HEK293 (cell line): ENCODE data around the gene CACNA1C.

Experiments used
- CTCF ChIA-PET: fragments of 350-600 bp; formaldehyde crosslinking; extraction: SDS; loops from one replicate; lab custom pipeline; 2021; ENCODE audit warnings: antibody characterized with exemption; lab: Yijun Ruan, JAX
- POLR2A ChIA-PET: fragments of 300-600 bp; formaldehyde crosslinking; extraction: SDS; loops from one replicate; lab custom pipeline; 2020; ENCODE audit warnings: antibody characterized with exemption, inconsistent platforms; lab: Yijun Ruan, JAX
- H3K27ac ChIP-seq: fragments of 200-500 bp; sonication (Bioruptor generic); 2 replicates; pipeline ENCODE4 v1.5.1; 2014; ENCODE audit warnings: low read depth, low read length, control low read depth, inconsistent platforms; ENCODE audit errors: extremely low read depth
- H3K36me3 ChIP-seq, 2 experiments: fragments of 200-500 bp in 1 of 2; sonication (Bioruptor generic) in 1 of 2; 1 replicate in 1 of 2; 2 replicates in 1 of 2; pipeline ENCODE4 v1.5.1; 2014 to 2017; ENCODE audit warnings: inconsistent platforms in 2 of 2, low read length in 2 of 2; ENCODE audit not compliant: control insufficient read depth in 2 of 2, insufficient read depth in 1 of 2
- H3K4me1 ChIP-seq: fragments of 200-500 bp; sonication (Bioruptor generic); 2 replicates; pipeline ENCODE4 v1.5.1; 2014; ENCODE audit warnings: mild to moderate bottlenecking, low read length, inconsistent platforms; ENCODE audit not compliant: control insufficient read depth, insufficient read depth
- H3K4me3 ChIP-seq: 2 replicates; pipeline ENCODE4 v1.5.1; 2011; ENCODE audit warnings: low read depth, mild to moderate bottlenecking, control low read depth, low read length, moderate library complexity
- H3K9me3 ChIP-seq: fragments of 200-500 bp; sonication (Bioruptor generic); 2 replicates; pipeline ENCODE4 v1.5.1; 2014; ENCODE audit warnings: low read depth, low read length, inconsistent platforms; ENCODE audit not compliant: control insufficient read depth, insufficient read depth
- BCL11B ChIP-seq: fragments of 450-650 bp; formaldehyde crosslinking; IDR thresholded peaks from 2 replicates; pipeline ENCODE4 v1.5.1; 2016; ENCODE audit warnings: low read depth, missing biosample characterization, missing genetic modification characterization
- GLIS2 ChIP-seq: fragments of 450-650 bp; formaldehyde crosslinking; IDR thresholded peaks from 2 replicates; pipeline ENCODE4 v1.5.1; 2016; ENCODE audit warnings: missing biosample characterization, missing genetic modification characterization
- KLF1 ChIP-seq: fragments of 450-650 bp; formaldehyde crosslinking; IDR thresholded peaks from 2 replicates; pipeline ENCODE4 v1.5.1; 2016; ENCODE audit warnings: missing biosample characterization, missing genetic modification characterization
- KLF9 ChIP-seq: fragments of 450-650 bp; formaldehyde crosslinking; IDR thresholded peaks from 2 replicates; pipeline ENCODE4 v1.5.1; 2016; ENCODE audit warnings: missing biosample characterization, missing genetic modification characterization, low read depth
- PRDM6 ChIP-seq: fragments of 450-650 bp; formaldehyde crosslinking; IDR thresholded peaks from 2 replicates; pipeline ENCODE4 v1.5.1; 2017; ENCODE audit warnings: missing biosample characterization, missing genetic modification characterization
- SP2 ChIP-seq: fragments of 450-650 bp; formaldehyde crosslinking; IDR thresholded peaks from 2 replicates; pipeline ENCODE4 v1.5.1; 2016; ENCODE audit warnings: missing biosample characterization, missing genetic modification characterization
- ZFP3 ChIP-seq: fragments of 450-650 bp; formaldehyde crosslinking; IDR thresholded peaks from 2 replicates; pipeline ENCODE4 v1.5.1; 2016; ENCODE audit warnings: low read depth, missing biosample characterization, missing genetic modification characterization
- ZFP69B ChIP-seq: fragments of 450-650 bp; formaldehyde crosslinking; IDR thresholded peaks from 2 replicates; pipeline ENCODE4 v1.5.1; 2016; ENCODE audit warnings: missing biosample characterization, missing genetic modification characterization
- ZNF112 ChIP-seq: fragments of 450-650 bp; formaldehyde crosslinking; IDR thresholded peaks from 2 replicates; pipeline ENCODE4 v1.5.0; 2017; ENCODE audit warnings: missing biosample characterization, missing genetic modification characterization
- ZNF121 ChIP-seq: fragments of 450-650 bp; formaldehyde crosslinking; IDR thresholded peaks from 2 replicates; pipeline ENCODE4 v1.5.1; 2016; ENCODE audit warnings: missing biosample characterization, missing genetic modification characterization
- ZNF202 ChIP-seq: fragments of 450-650 bp; formaldehyde crosslinking; IDR thresholded peaks from 2 replicates; pipeline ENCODE4 v1.5.1; 2016; ENCODE audit warnings: missing biosample characterization, missing genetic modification characterization, borderline replicate concordance
- ZNF248 ChIP-seq: fragments of 450-650 bp; formaldehyde crosslinking; IDR thresholded peaks from 2 replicates; pipeline ENCODE4 v1.5.1; 2017; ENCODE audit warnings: missing biosample characterization, missing genetic modification characterization
- ZNF266 ChIP-seq: fragments of 450-650 bp; formaldehyde crosslinking; IDR thresholded peaks from 2 replicates; pipeline ENCODE4 v1.5.1; 2016; ENCODE audit warnings: missing biosample characterization, missing genetic modification characterization, low read depth
- ZNF311 ChIP-seq: fragments of 450-650 bp; formaldehyde crosslinking; IDR thresholded peaks from 2 replicates; pipeline ENCODE4 v1.5.1; 2017; ENCODE audit warnings: missing biosample characterization, missing genetic modification characterization, borderline replicate concordance
- ZNF354C ChIP-seq: fragments of 450-650 bp; formaldehyde crosslinking; IDR thresholded peaks from 2 replicates; pipeline ENCODE4 v1.5.1; 2016; ENCODE audit warnings: missing biosample characterization, missing genetic modification characterization, low read depth, borderline replicate concordance
- ZNF426 ChIP-seq: fragments of 450-650 bp; formaldehyde crosslinking; IDR thresholded peaks from 2 replicates; pipeline ENCODE4 v1.5.1; 2017; ENCODE audit warnings: missing biosample characterization, missing genetic modification characterization, mild to moderate bottlenecking, inconsistent platforms, moderate library complexity
- ZNF473 ChIP-seq: fragments of 450-650 bp; formaldehyde crosslinking; IDR thresholded peaks from 2 replicates; pipeline ENCODE4 v1.5.1; 2017; ENCODE audit warnings: missing biosample characterization, missing genetic modification characterization
- ZNF529 ChIP-seq: fragments of 450-650 bp; formaldehyde crosslinking; IDR thresholded peaks from 2 replicates; pipeline ENCODE4 v1.5.1; 2017; ENCODE audit warnings: missing genetic modification characterization, missing biosample characterization; ENCODE audit not compliant: insufficient replicate concordance
- ZNF544 ChIP-seq: fragments of 450-650 bp; formaldehyde crosslinking; IDR thresholded peaks from 2 replicates; pipeline ENCODE4 v1.5.0; 2017; ENCODE audit warnings: missing biosample characterization, missing genetic modification characterization
- ZNF549 ChIP-seq: fragments of 450-650 bp; IDR thresholded peaks from 2 replicates; pipeline ENCODE4 v1.5.1; 2018; ENCODE audit warnings: missing biosample characterization, missing genetic modification characterization, mild to moderate bottlenecking, inconsistent platforms, moderate library complexity
- ZNF610 ChIP-seq: fragments of 450-650 bp; formaldehyde crosslinking; IDR thresholded peaks from 2 replicates; pipeline ENCODE4 v1.5.1; 2016; ENCODE audit warnings: missing biosample characterization, missing genetic modification characterization, borderline replicate concordance
- ZNF621 ChIP-seq: fragments of 450-650 bp; formaldehyde crosslinking; IDR thresholded peaks from 2 replicates; pipeline ENCODE4 v1.5.1; 2017; ENCODE audit warnings: missing biosample characterization, missing genetic modification characterization
- ZNF645 ChIP-seq: fragments of 450-650 bp; formaldehyde crosslinking; IDR thresholded peaks from 2 replicates; pipeline ENCODE4; 2016; ENCODE audit warnings: missing biosample characterization, missing genetic modification characterization
- ZNF654 ChIP-seq: fragments of 450-650 bp; formaldehyde crosslinking; IDR thresholded peaks from 2 replicates; pipeline ENCODE4 v1.5.1; 2016; ENCODE audit warnings: low read depth, missing biosample characterization, missing genetic modification characterization
- ZNF747 ChIP-seq: fragments of 450-650 bp; formaldehyde crosslinking; IDR thresholded peaks from 2 replicates; pipeline ENCODE4 v1.5.1; 2016; ENCODE audit warnings: missing biosample characterization, missing genetic modification characterization
- ZNF76 ChIP-seq: fragments of 450-650 bp; formaldehyde crosslinking; IDR thresholded peaks from 2 replicates; pipeline ENCODE4; 2016; ENCODE audit warnings: low read depth, missing biosample characterization, missing genetic modification characterization, borderline replicate concordance
- ZSCAN4 ChIP-seq: fragments of 450-650 bp; formaldehyde crosslinking; IDR thresholded peaks from 2 replicates; pipeline ENCODE4 v1.5.1; 2017; ENCODE audit warnings: missing biosample characterization, missing genetic modification characterization

CACNA1C gene

GRCh38 chr12:2151391-2151790, 98.6 kb downstream of the CACNA1C start:
- ChIA-PET POLR2A (no interaction called here), CTCF (no interaction called here)
- Histone ChIP-seq H3K4me3 (no peak overlapping the region), H3K27ac (no peak overlapping the region), H3K4me1 (no peaks in the 10 kb centered on the region)
- TF ChIP-seq ZNF549 (tag by site-specific recombination) (no peak), ZNF654 (tag by site-specific recombination) (no peak), ZNF426 (tag by site-specific recombination) (no peak), ZNF202 (no peak), ZNF112 (tag by site-specific recombination) (no peak), ZNF76 (no peak), ZNF621 (tag by site-specific recombination) (no peak), ZNF354C (no peak), GLIS2 (tag by site-specific recombination) (no peak), PRDM6 (no peak), ZNF529 (tag by site-specific recombination) (no peak), ZFP3 (tag by site-specific recombination) (no peak), BCL11B (tag by site-specific recombination) (no peak), ZNF266 (no peak), ZNF311 (tag by site-specific recombination) (no peak), ZNF610 (tag by site-specific recombination) (no peak), KLF1 (tag by site-specific recombination) (no peak), ZNF747 (tag by site-specific recombination) (no peak), KLF9 (tag by site-specific recombination) (no peak)
- TF ChIP-seq, all 188 proteins: peak for 0
- H3K9me3 ChIP-seq = no peaks in the 10 kb centered on the region
- no peaks in the 10 kb centered on the region for H3K36me3 ChIP-seq

- POLR2A ChIA-PET = no interaction called here
- Histone ChIP-seq H3K4me1 (no peaks in the 10 kb centered on the region), H3K4me3 (no peak overlapping the region), H3K36me3 (no peaks in the 10 kb centered on the region), H3K27ac (no peak overlapping the region), H3K9me3 (no peaks in the 10 kb centered on the region)
- TF ChIP-seq ZNF248 (tag by site-specific recombination) (no peak), ZNF121 (tag by site-specific recombination) (no peak), ZFP69B (tag by site-specific recombination) (no peak), ZNF645 (tag by site-specific recombination) (no peak), BCL11B (tag by site-specific recombination) (no peak), ZNF473 (tag by site-specific recombination) (no peak), ZSCAN4 (tag by site-specific recombination) (no peak), SP2 (no peak), ZNF354C (no peak), ZNF544 (tag by site-specific recombination) (no peak)
- CTCF ChIA-PET = no interaction called here
Measured at GRCh38 chr12:2152134-2152533, 99.3 kb downstream of the CACNA1C start.
